Mucosa of descending colon (tissue), 3 donors: ENCODE measurements around the gene NAT14. TPM values are rescaled to one million over a fixed set of nuclear protein-coding genes. Genes with fewer than 3 reads are reported as not detected.

Experiments used
- ATAC-seq: fragments of 200-7000 bp; cut with Tn5 transposase; one replicate; pipeline ENCODE4 v1.9.1; 2020; ENCODE audit warnings: mild to moderate bottlenecking, moderate library complexity
- DNase-seq, 3 donors: peaks; one replicate each; pipeline ENCODE4 v3.0.0-alpha.2; 2020
- H3K36me3 ChIP-seq: fragments of 200-600 bp; one replicate; pipeline ENCODE4 v1.8.0; 2021; ENCODE audit warnings: low read depth, mild to moderate bottlenecking
- H3K4me1 ChIP-seq: fragments of 200-600 bp; one replicate; pipeline ENCODE4 v1.8.0; 2021; ENCODE audit warnings: low read depth, mild to moderate bottlenecking
- H3K4me3 ChIP-seq: fragments of 200-600 bp; one replicate; pipeline ENCODE4 v1.8.0; 2021; ENCODE audit warnings: mild to moderate bottlenecking
- H3K9me3 ChIP-seq: fragments of 200-600 bp; one replicate; pipeline ENCODE4 v1.8.0; 2021; ENCODE audit warnings: mild to moderate bottlenecking
- CTCF ChIP-seq: fragments of 200-600 bp; IDR thresholded peaks from one replicate; pipeline ENCODE4 v1.8.0; 2022; ENCODE audit warnings: antibody characterized with exemption, mild to moderate bottlenecking
- intact Hi-C, 2 donors: fragments of 100-400 bp; cut with DNase I in 1 of 2; cut with micrococcal nuclease in 1 of 2; formaldehyde crosslinking; loops; one replicate each; pipeline versions ENCODE4 v1.11.0 to v1.11.1; 2022; cut with DNase I, micrococcal nuclease
- total RNA-seq, 3 donors: library from RNA; stranded (reverse); fragmentation: NEBNext Ultra II Directional in 2 of 3; extraction: Animal tissue kit (Norgen Biotek cat#: 25700) in 2 of 3; gene quantifications; one replicate each; pipeline versions ENCODE4 v1.2.1 to v1.2.4, GENCODE V29; 2021 to 2023
- donor health status: DM: no; HTN: no; CAD: no; lungs with moderate emphysema.
- donor health status: DM: no; HTN: no; CAD: no.
- donor health status: DM: no; HTN: yes; CAD: no.

Gene NAT14
- total RNA-seq, 3 donors from 2014 or later: 3.9 to 21.7 (median 5.5) TPM

GRCh38 chr19:55489711-55490477 is 4.9 kb downstream of the NAT14 start:
- peak in 1 of 3 donors; percentile 53 for DNase-seq
- intact Hi-C loops: no loop called here
- TF ChIP-seq CTCF: no peak
- H3K9me3 ChIP-seq: no peaks in the 10 kb centered on the region
- H3K4me1 ChIP-seq: peaks cover 5% of the 10 kb centered on the region
- H3K4me3 ChIP-seq: no peak overlapping the region
- no peaks in the 10 kb centered on the region for H3K36me3 ChIP-seq
- no peak for ATAC-seq

DNA sequence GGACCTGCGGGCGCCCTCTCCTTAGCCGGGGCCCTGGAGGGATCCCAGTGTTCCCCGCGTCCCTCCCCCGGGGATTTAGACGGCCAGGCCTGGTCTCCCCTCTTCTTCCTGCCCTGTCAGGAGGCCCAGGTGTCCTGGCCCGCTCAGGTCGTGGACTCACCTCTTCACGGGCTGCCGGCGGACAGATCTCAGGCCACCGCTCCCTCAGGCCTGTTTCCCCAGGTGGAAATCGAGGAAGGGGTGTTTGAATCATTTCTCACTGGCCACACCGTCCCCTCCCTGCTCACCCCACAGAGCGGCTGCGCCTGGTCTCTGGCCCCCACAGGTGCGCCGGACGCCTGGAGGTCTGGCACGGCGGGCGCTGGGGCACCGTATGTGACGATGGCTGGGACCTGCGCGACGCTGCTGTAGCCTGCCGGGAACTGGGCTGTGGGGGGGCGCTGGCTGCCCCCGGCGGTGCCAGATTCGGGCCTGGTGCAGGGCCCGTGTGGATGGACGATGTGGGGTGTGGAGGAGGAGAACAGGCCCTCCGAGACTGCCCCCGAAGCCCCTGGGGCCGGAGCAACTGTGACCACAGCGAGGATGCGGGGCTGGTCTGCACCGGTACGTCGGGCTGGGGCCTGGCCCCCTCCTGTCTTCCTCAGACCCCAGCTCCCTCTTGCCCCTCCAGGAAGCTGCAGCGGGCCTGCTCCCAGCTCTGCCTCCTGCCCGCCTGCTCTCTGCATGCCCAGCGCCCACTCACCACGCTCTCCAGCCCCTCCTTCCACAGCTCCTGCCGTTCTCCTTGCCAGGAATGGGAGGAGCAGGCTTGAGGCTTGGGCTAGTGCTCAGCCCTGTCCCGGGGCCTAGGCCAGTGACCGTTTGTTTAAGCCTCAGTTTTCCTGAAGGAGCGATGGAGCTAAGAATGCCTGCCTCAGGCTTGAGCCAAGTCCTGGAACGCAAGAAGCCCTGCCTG is 5.8 kb downstream of the NAT14 start:
- intact Hi-C loops: no loop called here
- Histone ChIP-seq H3K9me3 (no peaks in the 10 kb centered on the region), H3K4me3 (no peak overlapping the region), H3K4me1 (peaks cover 4% of the 10 kb centered on the region), H3K36me3 (no peaks in the 10 kb centered on the region)
- no peak for ATAC-seq
- peak in 1 of 3 donors; percentile 48 for DNase-seq
- TF ChIP-seq CTCF: no peak

- intact Hi-C loops: no loop called here
- no peaks in the 10 kb centered on the region for H3K36me3 ChIP-seq
- no peaks in the 10 kb centered on the region for H3K9me3 ChIP-seq
- ATAC-seq (no peak), DNase-seq (no peak)
- TF ChIP-seq CTCF: no peak
- no peaks in the 10 kb centered on the region for H3K4me1 ChIP-seq
- H3K4me3 ChIP-seq: no peak overlapping the region
These were observed 6.8 kb downstream of the NAT14 start for GRCh38 chr19:55491546-55492360.

GRCh38 chr19:55492362-55492944 is 7.5 kb downstream of the NAT14 start:
- Histone ChIP-seq H3K4me1 (no peaks in the 10 kb centered on the region), H3K4me3 (no peak overlapping the region), H3K36me3 (no peaks in the 10 kb centered on the region), H3K9me3 (no peaks in the 10 kb centered on the region)
- TF ChIP-seq CTCF: no peak
- intact Hi-C loops: no loop called here
- ATAC-seq (no peak), DNase-seq (no peak)

GRCh38 chr19:55493052-55493644 is 8.2 kb downstream of the NAT14 start:
- intact Hi-C loops: no loop called here
- Histone ChIP-seq H3K36me3 (no peaks in the 10 kb centered on the region), H3K4me3 (no peak overlapping the region), H3K9me3 (no peaks in the 10 kb centered on the region), H3K4me1 (no peaks in the 10 kb centered on the region)
- ATAC-seq: no peak
- no peak for DNase-seq
- TF ChIP-seq CTCF: no peak
